GM18520 (cell line): Measurements from ENCODE around the gene MTNR1A.

ENCODE experiments used
- ATAC-seq: cut with Tn5 transposase; IDR thresholded peaks from one replicate; pipeline ENCODE4 v1.9.1; 2021; ENCODE audit not compliant: unreplicated experiment

Gene MTNR1A

GRCh38 chr4:186554914-186555827 is at the start of gene MTNR1A:
TSS of gene MTNR1A (minus strand) at chr4:186555567. CDS start at chr4:186555365, 202 bp downstream.
- ATAC-seq = no peak

- no peak for ATAC-seq
Measured at GRCh38 chr4:186604124-186604807, 48.9 kb upstream of the MTNR1A start.

GRCh38 chr4:186602978-186603377 is 47.6 kb upstream of the MTNR1A start:
- ATAC-seq = no peak

- ATAC-seq = no peak
Measured at GRCh38 chr4:186599483-186599882, 44.1 kb upstream of the MTNR1A start.

GRCh38 chr4:186598686-186599085 is 43.3 kb upstream of the MTNR1A start:
- no peak for ATAC-seq

GRCh38 chr4:186596850-186597390 is 41.6 kb upstream of the MTNR1A start:
- ATAC-seq = no peak

GRCh38 chr4:186596346-186596745 is 41.0 kb upstream of the MTNR1A start:
- no peak for ATAC-seq

GRCh38 chr4:186593587-186593973 is 38.2 kb upstream of the MTNR1A start:
- ATAC-seq = no peak

- no peak for ATAC-seq
Measured at GRCh38 chr4:186592966-186593586, 37.7 kb upstream of the MTNR1A start.

- ATAC-seq = no peak
Measured at GRCh38 chr4:186592445-186592844, 37.1 kb upstream of the MTNR1A start.

GRCh38 chr4:186591651-186592050 is 36.3 kb upstream of the MTNR1A start:
- ATAC-seq = no peak

GRCh38 chr4:186588503-186588902 is 33.1 kb upstream of the MTNR1A start:
- no peak for ATAC-seq

GRCh38 chr4:186587416-186588018 is 32.1 kb upstream of the MTNR1A start:
- no peak for ATAC-seq

- ATAC-seq = no peak
Measured at GRCh38 chr4:186586205-186586604, 30.8 kb upstream of the MTNR1A start.

GRCh38 chr4:186584912-186585311 is 29.5 kb upstream of the MTNR1A start:
- no peak for ATAC-seq

GRCh38 chr4:186581421-186581820 is 26.1 kb upstream of the MTNR1A start:
- no peak for ATAC-seq

GRCh38 chr4:186580669-186581068 is 25.3 kb upstream of the MTNR1A start:
- no peak for ATAC-seq

- no peak for ATAC-seq
Measured at GRCh38 chr4:186570193-186570996, 15.0 kb upstream of the MTNR1A start.

GRCh38 chr4:186569533-186570192 is 14.3 kb upstream of the MTNR1A start:
- ATAC-seq = no peak

- no peak for ATAC-seq
Measured at GRCh38 chr4:186566068-186566467, 10.7 kb upstream of the MTNR1A start.
